WERI-Rb-1 (cell line): ENCODE results near the gene DMD.

Experiments
- DNase-seq: peaks from one replicate; pipeline ENCODE4 v3.0.0-alpha.2; 2020
- H3K27ac ChIP-seq: fragments of 250-450 bp; sonication (Bioruptor Pico); 2 replicates; pipeline ENCODE4 v1.5.1; 2020; ENCODE audit warnings: mild to moderate bottlenecking, moderate library complexity
- H3K27me3 ChIP-seq: fragments of 250-450 bp; sonication (Bioruptor Pico); 2 replicates; pipeline ENCODE4 v1.5.1; 2021; ENCODE audit warnings: mild to moderate bottlenecking, low read depth, moderate library complexity; ENCODE audit not compliant: insufficient read depth, severe bottlenecking
- H3K36me3 ChIP-seq: fragments of 250-450 bp; sonication (Bioruptor Pico); 2 replicates; pipeline ENCODE4 v1.5.1; 2020; ENCODE audit warnings: mild to moderate bottlenecking, moderate library complexity
- H3K4me3 ChIP-seq: 2 replicates; pipeline ENCODE4 v1.5.1; 2011; ENCODE audit warnings: low read depth, mild to moderate bottlenecking, control low read depth, low read length
- H3K9me3 ChIP-seq: fragments of 250-450 bp; sonication (Bioruptor Pico); 2 replicates; pipeline ENCODE4 v1.5.1; 2021; ENCODE audit warnings: mild to moderate bottlenecking, moderate library complexity; ENCODE audit not compliant: severe bottlenecking
- CTCF ChIP-seq: IDR thresholded peaks from 2 replicates; pipeline ENCODE4 v1.5.1; 2011; ENCODE audit warnings: low read depth, mild to moderate bottlenecking, control low read depth, inconsistent platforms, low read length

DMD gene

GRCh38 chrX:31894152-31894551 is 1317.2 kb downstream of the DMD start:
- Histone ChIP-seq H3K27ac (no peak overlapping the region), H3K27me3 (no peaks in the 10 kb centered on the region), H3K4me3 (no peak overlapping the region), H3K9me3 (no peaks in the 10 kb centered on the region), H3K36me3 (no peaks in the 10 kb centered on the region)
- no peak for TF ChIP-seq CTCF
- no peak for DNase-seq

GRCh38 chrX:31893525-31893924 is 1317.8 kb downstream of the DMD start:
- H3K27me3 ChIP-seq, result no peaks in the 10 kb centered on the region
- no peaks in the 10 kb centered on the region for H3K36me3 ChIP-seq
- H3K27ac ChIP-seq, result no peak overlapping the region
- no peak overlapping the region for H3K4me3 ChIP-seq
- H3K9me3 ChIP-seq, result no peaks in the 10 kb centered on the region
- no peak for TF ChIP-seq CTCF
- DNase-seq, result no peak

- TF ChIP-seq CTCF, result no peak
- no peaks in the 10 kb centered on the region for H3K36me3 ChIP-seq
- H3K27me3 ChIP-seq, result no peaks in the 10 kb centered on the region
- H3K4me3 ChIP-seq, result no peak overlapping the region
- H3K9me3 ChIP-seq, result no peaks in the 10 kb centered on the region
- no peak for DNase-seq
- no peak overlapping the region for H3K27ac ChIP-seq
These were observed 1322.3 kb downstream of the DMD start for GRCh38 chrX:31889088-31889487.

- Histone ChIP-seq H3K27me3 (no peaks in the 10 kb centered on the region), H3K9me3 (no peaks in the 10 kb centered on the region), H3K36me3 (no peaks in the 10 kb centered on the region), H3K4me3 (no peak overlapping the region), H3K27ac (no peak overlapping the region)
- no peak for TF ChIP-seq CTCF
- no peak for DNase-seq
These were observed 1326.8 kb downstream of the DMD start for GRCh38 chrX:31884535-31884934.

GRCh38 chrX:31872007-31872406 is 1339.3 kb downstream of the DMD start:
- H3K36me3 ChIP-seq, result no peaks in the 10 kb centered on the region
- no peak overlapping the region for H3K4me3 ChIP-seq
- no peak overlapping the region for H3K27ac ChIP-seq
- no peaks in the 10 kb centered on the region for H3K27me3 ChIP-seq
- no peak for TF ChIP-seq CTCF
- no peaks in the 10 kb centered on the region for H3K9me3 ChIP-seq
- DNase-seq, result no peak

- H3K27ac ChIP-seq, result no peak overlapping the region
- H3K27me3 ChIP-seq, result no peaks in the 10 kb centered on the region
- no peaks in the 10 kb centered on the region for H3K9me3 ChIP-seq
- no peak for DNase-seq
- no peak overlapping the region for H3K4me3 ChIP-seq
- TF ChIP-seq CTCF, result no peak
- H3K36me3 ChIP-seq, result no peaks in the 10 kb centered on the region
These were observed 1341.1 kb downstream of the DMD start for GRCh38 chrX:31870267-31870666.
